NCI-H345 (cell line): ENCODE results near the gene PIH1D1.

Experiments used
- DNase-seq: peaks from one replicate; lab custom pipeline; 2025; lab: John Stamatoyannopoulos, UW

The PIH1D1 gene

DNA sequence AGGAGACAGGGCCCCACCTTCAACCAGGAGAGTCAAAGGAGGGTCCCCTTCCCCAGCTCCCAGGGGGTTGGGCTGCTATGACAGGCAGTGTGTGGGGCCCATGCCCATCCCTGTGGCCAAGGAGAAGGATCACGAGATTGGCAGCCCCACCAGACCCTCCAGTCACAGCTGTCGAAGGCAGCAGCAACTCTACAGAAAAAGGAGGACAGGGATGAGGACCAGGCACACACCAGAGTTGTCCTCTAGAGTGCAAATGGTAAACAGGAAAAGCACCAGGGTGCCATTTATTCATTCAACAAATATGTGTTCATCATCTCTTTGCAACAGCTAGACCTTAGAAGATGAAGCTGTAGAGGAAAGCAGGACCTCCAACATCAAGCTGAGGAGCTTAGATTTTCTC lies 32.4 kb downstream of the PIH1D1 start:
- DNase-seq: no peak

DNA sequence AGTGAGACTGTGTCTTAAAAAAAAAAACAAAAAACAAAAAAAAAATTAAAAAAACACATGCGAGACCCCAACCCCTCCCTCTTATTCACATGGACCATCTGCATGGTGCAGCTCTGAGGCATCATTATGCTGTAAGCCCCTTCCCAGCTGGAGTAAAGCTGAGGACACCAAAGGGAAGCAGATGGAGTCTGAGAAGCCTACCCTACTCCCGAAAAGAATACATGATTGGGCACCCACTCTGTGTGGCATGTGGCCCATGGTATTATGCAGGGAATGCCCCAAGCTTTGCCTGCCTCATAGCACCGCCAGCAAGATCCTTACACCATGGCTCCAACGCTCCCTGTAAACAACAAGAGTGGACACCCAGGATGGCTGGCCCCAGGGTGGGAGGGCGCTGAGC lies 33.1 kb downstream of the PIH1D1 start:
- DNase-seq: no peak

DNA sequence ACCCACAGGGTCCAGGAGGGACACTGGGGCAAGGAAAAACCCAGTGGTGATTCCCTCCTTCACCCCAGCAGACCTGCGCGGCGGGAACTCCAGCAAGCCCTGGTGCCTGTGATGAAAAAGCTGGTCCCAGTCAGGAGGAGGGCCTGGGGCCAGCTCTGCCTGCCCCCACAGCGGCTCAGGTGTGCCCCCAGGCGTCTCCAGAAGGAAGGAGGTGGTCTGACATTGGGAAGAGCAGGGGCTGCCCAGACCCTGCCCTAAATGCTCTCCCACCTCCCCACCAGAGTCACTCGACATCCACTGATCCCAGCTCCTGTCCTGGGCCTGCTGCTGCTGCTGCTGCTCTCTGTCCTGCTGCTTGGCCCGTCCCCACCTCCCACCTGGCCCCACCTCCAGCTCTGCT lies 34.5 kb downstream of the PIH1D1 start:
- no peak for DNase-seq

DNA sequence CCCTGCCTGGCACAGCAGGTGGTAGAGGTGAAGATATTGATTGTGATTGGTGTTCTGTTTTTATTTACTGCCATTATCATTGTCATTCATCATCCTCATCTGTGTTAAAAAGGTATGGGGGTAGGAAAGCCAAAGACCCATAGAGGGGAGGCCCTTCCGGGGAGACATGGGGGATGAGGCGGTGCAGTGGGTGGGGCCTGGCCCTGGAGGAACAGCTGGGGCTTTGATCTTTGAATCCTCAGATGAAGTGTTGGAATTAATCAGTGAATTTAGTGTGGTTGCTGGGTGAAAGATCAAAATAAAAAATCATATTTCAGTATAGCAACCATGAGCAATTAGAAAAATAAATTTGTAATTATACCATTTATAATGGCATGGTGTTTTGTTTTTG lies 35.8 kb downstream of the PIH1D1 start:
- no peak for DNase-seq

DNA sequence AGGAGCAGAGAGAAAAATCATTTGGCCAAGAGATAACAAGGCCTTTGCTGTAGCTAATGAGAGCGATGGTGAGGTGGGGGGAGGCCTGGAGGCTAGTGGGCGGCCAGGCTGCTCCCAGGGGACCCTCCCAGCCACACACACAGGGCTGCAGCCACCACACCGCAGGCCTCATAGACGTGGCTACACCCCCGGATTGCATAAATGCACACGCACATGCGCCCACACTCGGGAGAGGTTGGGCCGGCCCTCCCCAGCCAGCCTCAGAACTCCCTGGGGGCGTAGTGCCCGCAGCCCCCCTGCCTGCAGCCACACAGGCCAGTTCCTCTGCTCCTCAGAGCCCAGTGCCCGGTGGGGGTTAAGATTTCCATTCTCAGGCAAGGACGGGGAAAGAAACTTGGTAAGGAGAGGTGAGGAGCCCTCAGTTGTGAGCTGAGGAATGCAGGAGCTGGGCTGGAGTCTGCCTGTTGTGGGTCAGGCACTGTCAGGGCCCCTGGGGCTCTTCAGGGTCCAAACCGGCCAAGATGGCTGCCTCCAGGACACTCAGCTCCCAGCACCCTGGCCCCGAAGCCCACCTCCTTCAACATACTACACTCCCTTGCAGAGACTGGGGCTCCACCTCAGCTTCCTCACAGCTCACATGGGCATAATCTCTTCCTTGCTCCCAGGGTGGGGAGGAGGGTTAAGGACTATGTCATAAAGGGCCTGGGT lies 36.4 kb downstream of the PIH1D1 start:
- DNase-seq: no peak

DNA sequence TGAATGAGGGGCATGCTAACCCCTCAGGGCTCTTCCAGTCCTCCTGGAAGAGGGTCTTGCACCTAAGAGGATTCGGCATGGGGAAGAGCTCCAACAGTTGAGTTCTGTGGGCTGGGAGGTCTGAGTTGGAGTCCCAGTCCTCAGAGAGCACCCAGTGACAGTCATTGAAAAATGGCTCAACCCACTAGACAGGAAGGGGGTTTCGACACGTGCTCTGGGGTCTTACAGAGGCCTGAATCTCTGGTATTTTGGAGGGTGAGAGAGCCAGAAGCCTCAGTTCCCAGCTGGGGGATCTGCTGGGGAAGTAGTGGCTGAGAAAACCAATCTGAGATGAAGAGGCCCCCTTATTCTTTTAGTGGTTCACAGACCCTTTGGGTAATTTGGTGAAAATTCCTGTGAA lies 37.4 kb downstream of the PIH1D1 start:
- no peak for DNase-seq

DNA sequence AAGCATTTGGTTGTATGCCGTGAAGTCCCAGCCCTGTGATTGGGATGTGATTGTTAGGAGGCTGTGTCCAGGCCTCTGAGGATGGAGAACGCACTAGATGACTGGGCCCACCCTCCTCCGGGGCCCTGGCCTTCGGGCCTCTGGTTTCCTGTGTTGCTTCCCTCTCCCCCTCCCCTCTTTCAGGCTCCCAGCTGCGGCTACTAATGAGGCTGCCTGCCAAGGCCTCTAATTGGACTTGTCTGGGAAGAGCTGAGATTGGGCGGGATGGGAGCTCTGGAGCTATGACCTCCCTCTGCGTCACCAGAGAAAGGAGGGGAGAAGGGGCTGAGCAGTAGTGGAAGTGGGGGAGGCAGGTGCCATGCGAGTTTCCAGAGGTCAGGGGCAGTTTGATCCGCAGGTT lies 38.3 kb downstream of the PIH1D1 start:
- no peak for DNase-seq

DNA sequence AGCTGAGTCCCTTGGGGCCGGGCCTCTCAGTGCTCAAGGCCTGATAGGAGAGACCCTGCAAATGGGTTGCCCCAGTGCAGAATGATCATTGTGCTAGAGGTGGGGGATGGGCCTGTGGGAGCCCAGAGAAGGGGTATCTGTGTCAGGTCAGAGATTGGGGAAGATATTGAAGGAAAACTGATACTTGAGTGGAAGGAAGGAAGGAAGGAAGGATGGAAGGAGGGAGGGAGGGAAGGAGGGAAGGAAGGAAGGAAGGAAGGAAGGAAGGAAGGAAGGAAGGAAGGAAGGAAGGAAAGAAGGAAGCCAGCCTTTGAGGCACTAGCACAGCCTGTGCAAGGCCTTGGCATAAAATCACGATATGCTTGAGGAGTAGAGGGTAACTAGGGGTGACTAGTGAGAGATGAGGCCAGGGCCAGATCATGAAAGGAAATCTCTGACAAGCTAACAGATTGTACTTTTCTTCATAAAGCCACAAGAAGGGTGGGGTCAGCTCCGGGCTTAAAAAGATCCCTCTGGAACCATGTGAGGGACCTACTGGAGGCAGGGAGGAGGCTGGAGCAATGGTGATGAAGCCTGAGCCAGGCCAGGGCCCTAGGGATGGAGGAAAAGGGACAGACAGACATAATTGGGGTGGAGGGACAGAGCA lies 39.8 kb downstream of the PIH1D1 start:
- DNase-seq: no peak

DNA sequence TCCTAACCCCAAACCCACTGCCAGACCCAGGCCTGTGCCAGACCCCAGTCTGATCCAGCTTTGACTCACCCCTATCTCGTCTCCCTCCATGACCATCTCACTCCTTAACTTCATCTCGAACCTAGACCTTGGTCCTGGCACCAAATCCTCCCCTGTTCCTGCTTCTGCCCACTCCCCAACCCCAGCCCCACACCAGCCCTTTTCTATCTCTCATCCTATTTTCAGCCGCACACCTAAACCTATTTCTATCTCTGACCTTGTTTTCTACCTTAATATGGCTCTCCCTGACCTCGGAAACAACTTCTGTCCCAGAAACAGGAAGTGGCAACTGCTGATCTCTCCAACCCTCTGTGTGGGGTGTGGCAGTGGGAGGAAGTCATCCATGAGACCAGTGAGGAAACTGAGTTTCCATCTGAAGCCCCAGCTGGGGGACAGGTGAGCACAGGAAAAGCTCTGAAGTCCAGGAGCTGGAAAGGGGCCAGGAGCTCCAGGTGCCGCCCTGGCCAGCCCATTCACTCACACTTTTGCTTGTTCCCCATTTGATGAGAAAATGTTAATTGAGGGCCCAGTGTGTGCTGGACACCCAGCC lies 42.1 kb downstream of the PIH1D1 start:
- DNase-seq: no peak

DNA sequence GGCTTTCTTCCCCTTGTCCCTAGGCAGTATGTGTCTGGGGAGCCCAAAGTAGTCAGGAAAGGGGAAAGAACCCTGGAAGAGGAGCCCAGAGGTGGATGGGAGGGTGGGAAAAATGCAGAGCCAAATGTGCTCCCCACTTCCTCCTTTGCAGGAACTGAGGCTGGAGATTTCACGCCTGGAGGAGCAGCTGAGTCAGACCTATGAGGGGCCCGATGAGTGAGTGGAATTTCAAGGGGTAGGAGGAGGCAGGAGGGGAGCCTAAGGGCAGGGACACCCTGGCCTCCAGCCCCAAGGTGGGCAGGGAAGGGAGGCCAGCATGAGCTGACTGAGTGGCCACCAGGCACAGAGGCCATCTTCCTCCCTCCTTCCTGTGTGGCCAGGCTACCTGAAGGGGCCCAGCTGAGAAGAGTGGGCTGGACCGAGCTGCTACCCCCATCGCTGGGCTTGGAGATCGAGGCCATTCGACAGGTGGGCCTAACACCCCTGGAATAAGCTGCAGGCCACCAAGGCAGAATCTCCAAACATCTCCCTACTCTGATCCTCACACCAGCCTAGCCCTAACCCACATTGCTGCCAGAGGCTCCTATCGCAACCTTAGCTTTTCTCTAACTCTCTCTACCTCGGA lies 42.7 kb downstream of the PIH1D1 start:
- no peak for DNase-seq

DNA sequence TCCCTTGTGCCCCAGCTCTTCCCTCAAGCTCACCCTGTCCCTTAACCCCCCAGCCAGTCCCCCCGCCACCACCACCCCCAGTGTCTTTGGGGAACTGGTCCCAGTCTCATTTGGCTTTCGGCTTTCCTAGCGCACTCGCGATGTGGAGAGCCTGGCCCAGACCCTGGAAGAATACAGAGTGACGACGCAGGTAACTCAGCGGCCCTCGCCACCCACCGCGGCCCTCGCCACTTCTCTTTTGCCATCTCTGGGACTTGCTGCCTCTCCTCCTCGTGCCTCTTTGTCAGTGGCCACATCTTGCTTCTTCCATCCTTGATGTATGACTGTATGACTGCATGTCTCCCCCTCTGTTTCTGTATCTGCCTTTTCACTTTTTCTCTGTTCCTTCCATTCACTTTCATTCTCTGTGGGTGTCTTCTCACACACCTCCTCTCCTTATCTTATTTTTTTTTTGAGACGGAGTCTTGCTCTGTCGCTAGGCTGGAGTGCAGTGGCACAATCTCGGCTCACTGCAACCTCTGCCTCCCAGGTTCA lies 44.1 kb downstream of the PIH1D1 start:
- no peak for DNase-seq

DNA sequence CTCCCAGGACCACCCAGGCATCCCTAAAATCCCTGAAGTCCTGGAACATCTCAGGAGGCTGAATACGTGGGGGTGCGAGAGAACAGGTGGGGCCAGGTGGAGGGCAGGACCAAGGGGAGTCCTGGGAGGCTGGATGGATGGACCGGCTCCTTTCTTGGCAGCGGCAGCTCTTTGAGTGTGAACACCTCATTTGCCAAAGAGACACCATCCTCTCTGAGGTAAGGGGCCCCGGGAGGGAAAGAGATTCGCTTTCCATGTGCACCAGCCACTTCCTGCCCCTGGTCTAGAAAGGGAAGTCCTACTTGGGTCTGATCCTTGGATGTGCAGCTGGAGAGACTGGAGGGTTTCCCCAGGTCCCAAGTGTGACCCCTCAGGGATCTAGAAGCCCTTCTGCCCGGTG lies 44.5 kb downstream of the PIH1D1 start:
- no peak for DNase-seq

DNA sequence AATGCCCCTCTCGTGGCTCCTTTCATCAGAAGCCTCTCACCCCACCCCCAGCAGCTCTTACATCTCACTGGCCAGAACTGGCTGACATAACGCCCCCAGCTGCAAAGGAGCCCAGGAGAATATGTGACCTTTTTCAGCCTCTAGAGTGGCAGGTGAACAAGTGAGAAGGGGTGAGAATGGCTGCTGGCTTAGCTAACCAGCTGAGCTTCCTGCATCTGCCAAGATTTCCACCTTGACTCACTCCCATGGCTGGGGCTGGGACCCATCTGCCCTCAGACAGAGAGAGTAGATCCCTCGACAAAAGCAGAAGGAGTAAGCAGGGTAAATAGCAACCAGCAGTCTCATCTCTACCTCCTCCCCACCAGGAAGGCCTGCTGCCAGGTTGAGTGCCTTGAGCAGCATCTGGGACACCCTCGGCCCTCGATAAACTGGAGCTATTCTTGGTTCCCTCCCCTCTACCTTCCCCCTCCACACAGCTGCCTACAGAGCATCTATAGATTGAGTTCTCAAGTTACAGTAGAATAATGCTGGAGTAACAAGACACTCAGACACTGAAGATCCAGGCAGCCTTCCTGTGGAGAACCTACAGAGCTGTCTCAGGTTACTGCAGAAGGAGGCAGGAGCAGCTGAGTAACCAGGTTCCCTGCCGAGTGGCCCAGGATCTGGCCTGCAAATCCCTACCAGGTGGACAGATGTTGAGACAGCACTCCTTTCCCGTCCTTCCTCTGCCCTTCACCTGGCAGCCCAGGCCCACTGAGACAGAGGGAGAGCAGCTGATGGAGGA lies 48.0 kb downstream of the PIH1D1 start:
- DNase-seq: peak; percentile 82

DNA sequence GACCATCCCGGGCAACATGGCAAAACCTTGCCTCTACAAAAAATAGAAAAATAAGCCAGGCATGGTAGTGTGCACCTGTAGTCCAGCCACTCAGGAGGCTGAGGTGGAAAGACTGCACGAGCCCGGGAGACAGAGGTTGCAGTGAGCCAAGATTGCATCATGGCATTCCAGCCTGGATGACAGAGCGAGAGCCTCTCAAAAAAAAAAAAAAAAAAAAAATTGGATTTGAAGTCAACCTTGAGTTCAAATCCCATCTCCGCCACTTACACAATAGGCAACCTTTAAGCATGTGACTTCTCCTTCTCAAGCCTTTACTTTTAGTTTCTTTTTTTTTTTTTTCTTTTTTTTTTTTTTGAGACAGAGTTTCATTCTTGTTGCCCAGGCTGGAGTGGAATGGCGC lies 51.6 kb downstream of the PIH1D1 start:
- no peak for DNase-seq

DNA sequence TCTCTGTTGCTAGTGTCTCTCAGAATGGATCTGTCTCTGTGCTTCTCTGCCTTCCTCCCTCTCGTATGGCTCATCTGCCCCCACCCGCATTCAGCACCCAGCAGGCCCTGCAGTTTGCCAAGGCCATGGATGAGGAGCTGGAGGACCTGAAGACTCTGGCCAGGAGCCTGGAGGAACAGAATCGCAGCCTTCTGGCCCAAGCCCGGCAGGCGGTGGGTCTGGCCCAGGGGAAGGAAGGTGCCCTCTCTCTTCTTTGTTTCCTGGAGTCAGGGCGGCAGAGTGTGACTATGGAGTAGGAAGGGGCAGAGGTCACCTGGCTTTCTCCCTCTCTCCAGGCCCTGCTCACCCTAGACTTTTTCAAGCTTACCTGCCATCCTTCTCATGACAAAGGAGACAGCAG lies 52.7 kb downstream of the PIH1D1 start:
- DNase-seq: no peak

DNA sequence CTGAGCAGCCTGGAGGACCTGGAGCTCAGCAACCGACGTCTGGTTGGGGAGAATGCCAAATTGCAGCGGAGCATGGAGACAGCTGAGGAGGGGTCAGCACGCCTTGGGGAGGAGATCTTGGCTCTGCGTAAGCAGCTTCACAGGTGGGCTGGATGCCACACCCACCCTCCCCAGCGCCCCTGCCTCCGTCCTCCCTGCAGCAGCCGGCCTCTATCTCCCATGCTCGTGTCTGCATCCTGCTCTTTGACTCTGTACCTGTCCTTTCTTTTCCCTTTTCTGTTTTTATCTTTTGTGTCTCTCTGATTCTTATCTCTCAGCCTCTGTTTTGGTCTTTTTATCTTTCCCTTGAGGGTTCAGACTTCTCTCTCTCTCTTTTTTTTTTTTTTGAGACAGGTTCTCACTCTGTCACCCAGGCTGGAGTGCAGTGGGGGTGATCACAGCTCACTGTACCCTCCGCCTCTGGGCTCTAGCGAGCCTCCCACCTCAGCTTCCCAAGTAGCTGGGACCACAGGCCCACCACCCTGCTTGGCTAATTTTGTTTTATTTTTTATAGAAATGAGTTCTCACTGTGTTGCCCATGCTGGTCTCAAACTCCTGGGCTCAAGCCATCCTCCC lies 53.5 kb downstream of the PIH1D1 start:
- DNase-seq: no peak

DNA sequence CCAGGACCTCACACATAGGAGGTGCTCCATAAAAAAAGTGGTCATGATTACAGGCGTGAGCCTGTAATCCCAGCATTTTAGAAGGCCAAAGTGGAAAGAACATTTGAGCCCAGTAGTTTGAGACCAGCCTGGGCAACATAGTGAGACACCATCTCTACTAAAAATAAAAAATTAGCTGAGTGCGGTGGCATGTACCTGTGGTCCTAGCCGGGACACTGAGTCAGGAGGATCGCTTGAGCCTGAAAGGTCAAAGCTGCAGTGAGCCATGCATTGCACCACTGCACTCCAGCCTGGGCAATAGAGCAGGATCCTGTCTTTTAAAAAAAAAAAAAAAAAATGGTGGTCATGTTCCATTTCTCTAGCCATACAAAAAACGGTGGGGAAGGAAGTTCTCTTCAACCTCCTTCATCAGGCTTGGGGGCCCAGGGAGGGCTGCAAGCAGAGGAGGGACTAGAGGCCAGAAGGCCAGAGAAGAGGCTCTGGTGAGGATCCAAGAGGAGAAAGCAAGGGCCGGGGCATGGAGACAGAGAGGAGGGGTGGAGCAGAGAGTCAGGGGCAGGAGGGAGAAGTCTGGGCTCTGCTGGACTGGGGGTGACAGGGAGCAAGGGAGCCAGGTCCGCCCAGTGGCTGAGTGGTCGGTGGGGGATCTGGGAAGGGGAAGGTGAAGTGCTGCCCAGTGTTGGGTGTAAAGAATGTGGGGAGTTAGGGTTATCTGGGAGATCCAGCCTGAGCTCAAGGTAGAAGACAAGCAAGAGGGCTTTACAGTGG lies 54.7 kb downstream of the PIH1D1 start:
- no peak for DNase-seq
